ENCODE data around the gene PRKCE. TPM values are rescaled to one million over a fixed set of nuclear protein-coding genes. Genes with fewer than 3 reads are reported as not detected.
A peak's percentile ranks its signal among the peaks of the same experiment; 100 is the strongest.

PRKCE gene
- total RNA-seq, 2 experiments from 2014 or later = 12.5 to 13.6 TPM

GRCh38 chr2:45637440-45637839, 14.0 kb upstream of the PRKCE start:
- Mint-ChIP-seq H3K27ac (no peak overlapping the region), H3K4me1 (ENCODE audit: low read depth) (peaks cover 4% of the 10 kb centered on the region), H3K36me3 (no peaks in the 10 kb centered on the region), H3K4me3 (no peak overlapping the region), H3K27me3 (peaks cover 25% of the 10 kb centered on the region), H3K9me3 (no peaks in the 10 kb centered on the region)
- intact Hi-C loops (cut with micrococcal nuclease) = no loop called here
- DNase-seq = peak; percentile 19
- ChIA-PET POLR2A (no interaction called here), CTCF (interaction anchor here (3.8 kb wide), 1 partner anchor 142 kb away, joined by 23 read pairs; no protein-coding TSS in a partner anchor)

- no peaks in the 10 kb centered on the region for H3K9me3 Mint-ChIP-seq
- CTCF ChIA-PET = interaction anchor here (4.6 kb wide), 1 partner anchor 139 kb away, joined by 103 read pairs; no protein-coding TSS in a partner anchor
- no peaks in the 10 kb centered on the region for H3K36me3 Mint-ChIP-seq
- peaks cover 13% of the 10 kb centered on the region for H3K4me1 Mint-ChIP-seq (ENCODE audit: low read depth)
- intact Hi-C loops (cut with micrococcal nuclease) = no loop called here
- POLR2A ChIA-PET = no interaction called here
- H3K27ac Mint-ChIP-seq = no peak overlapping the region
- peaks cover 32% of the 10 kb centered on the region for H3K27me3 Mint-ChIP-seq
- H3K4me3 Mint-ChIP-seq = no peak overlapping the region
- DNase-seq = no peak
Observed at GRCh38 chr2:45640576-45640975, 10.9 kb upstream of the PRKCE start.

GRCh38 chr2:45643095-45643494, 8.4 kb upstream of the PRKCE start:
- intact Hi-C loops (cut with micrococcal nuclease) = loop anchor here (1.0 kb wide), 2 partner anchors 135 to 293 kb away; no protein-coding TSS in a partner anchor
- Mint-ChIP-seq H3K27me3 (peaks cover 25% of the 10 kb centered on the region), H3K36me3 (no peaks in the 10 kb centered on the region), H3K27ac (no peak overlapping the region), H3K4me3 (peak overlapping the region; percentile 47), H3K9me3 (no peaks in the 10 kb centered on the region), H3K4me1 (ENCODE audit: low read depth) (peaks cover 10% of the 10 kb centered on the region)
- DNase-seq = no peak
- CTCF ChIA-PET = interaction anchor here (0.8 to 4.6 kb wide), 6 partner anchors 9 to 350 kb away, joined by 3 to 103 read pairs (median 4); no protein-coding TSS in a partner anchor
- POLR2A ChIA-PET = no interaction called here

DNA sequence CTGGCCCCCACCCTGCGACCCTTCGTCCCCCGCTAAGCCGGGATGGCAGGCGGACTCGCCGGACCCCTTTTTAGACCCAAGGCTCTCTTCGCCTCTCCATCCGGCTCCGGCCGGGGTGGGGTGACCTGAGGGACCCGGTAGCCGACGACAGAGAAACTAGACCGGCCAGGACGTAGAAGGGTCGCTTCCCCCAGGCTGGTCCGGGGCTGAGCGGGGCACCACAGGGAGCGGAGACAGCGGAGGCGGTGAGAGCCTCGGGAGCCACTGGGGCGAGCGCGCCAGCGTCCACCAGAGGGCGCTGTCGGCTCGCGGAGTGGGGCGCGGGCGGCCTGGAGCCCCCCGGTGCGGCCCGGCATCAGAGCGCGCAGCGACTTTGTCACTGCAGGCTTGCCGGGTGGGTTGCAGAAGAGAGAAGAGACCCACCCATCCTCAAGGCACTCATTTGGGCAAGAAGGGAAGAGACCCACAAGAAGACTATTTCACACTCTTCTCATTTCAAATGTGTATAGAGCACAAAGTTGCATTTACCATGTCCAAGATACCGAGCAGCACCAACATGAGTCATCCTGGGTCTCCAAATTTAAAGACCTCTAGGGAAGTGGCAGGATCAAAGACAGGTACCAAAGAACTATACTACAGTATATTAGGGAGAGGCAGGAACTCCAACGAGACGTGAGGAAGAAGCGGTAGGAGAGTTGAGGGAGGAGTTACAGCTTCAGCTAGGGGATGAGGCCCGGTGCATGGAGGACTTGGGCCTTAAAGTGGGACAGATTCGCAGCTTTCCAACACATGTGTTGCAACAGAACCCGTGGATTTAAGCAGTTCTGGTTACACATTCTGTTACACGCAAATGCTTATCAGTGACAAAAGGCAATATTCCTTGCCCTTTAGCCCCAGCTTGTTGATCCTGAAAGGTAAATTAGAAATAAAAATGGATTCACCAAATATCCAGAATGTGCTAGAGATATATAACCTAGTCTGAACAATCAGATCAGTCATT, 7.6 kb upstream of the PRKCE start:
- ChIA-PET POLR2A (no interaction called here), CTCF (interaction anchor here (0.7 to 4.6 kb wide), 7 partner anchors 9 to 292 kb away, joined by 3 to 103 read pairs (median 3); no protein-coding TSS in a partner anchor)
- no peaks in the 10 kb centered on the region for H3K36me3 Mint-ChIP-seq

GRCh38 chr2:45646289-45646688, 5.2 kb upstream of the PRKCE start:
- peaks cover 17% of the 10 kb centered on the region for H3K27me3 Mint-ChIP-seq

More for the DNA sequence above, 7.6 kb upstream of the PRKCE start:
- H3K4me1 Mint-ChIP-seq (ENCODE audit: low read depth) = peaks cover 10% of the 10 kb centered on the region
- H3K27ac Mint-ChIP-seq = no peak overlapping the region
- peaks cover 22% of the 10 kb centered on the region for H3K27me3 Mint-ChIP-seq
- peak; percentile 76 for DNase-seq
- intact Hi-C loops (cut with micrococcal nuclease) = loop anchor here (1.0 kb wide), 2 partner anchors 134 to 292 kb away; no protein-coding TSS in a partner anchor
- no peaks in the 10 kb centered on the region for H3K9me3 Mint-ChIP-seq
- H3K4me3 Mint-ChIP-seq = peak overlapping the region; percentile 47

GRCh38 chr2:45647356-45647755, 4.1 kb upstream of the PRKCE start:
- intact Hi-C loops (cut with micrococcal nuclease) = no loop called here
- Mint-ChIP-seq H3K9me3 (no peaks in the 10 kb centered on the region), H3K27me3 (peaks cover 11% of the 10 kb centered on the region), H3K36me3 (peaks cover 2% of the 10 kb centered on the region), H3K27ac (no peak overlapping the region), H3K4me1 (ENCODE audit: low read depth) (peaks cover 21% of the 10 kb centered on the region), H3K4me3 (no peak overlapping the region)
- CTCF ChIA-PET = interaction anchor here (1.0 to 3.1 kb wide), 5 partner anchors 9 to 289 kb away, joined by 3 to 34 read pairs (median 3); no protein-coding TSS in a partner anchor
- no peak for DNase-seq
- POLR2A ChIA-PET = interaction anchor here (0.7 kb wide), 1 partner anchor 172 kb away, joined by 4 read pairs; no protein-coding TSS in a partner anchor

More at GRCh38 chr2:45646289-45646688, 5.2 kb upstream of the PRKCE start:
- H3K27ac Mint-ChIP-seq = no peak overlapping the region
- intact Hi-C loops (cut with micrococcal nuclease) = no loop called here
- CTCF ChIA-PET = interaction anchor here (1.0 to 3.1 kb wide), 3 partner anchors 12 to 134 kb away, joined by 3 to 34 read pairs (median 6); no protein-coding TSS in a partner anchor
- H3K4me3 Mint-ChIP-seq = no peak overlapping the region
- POLR2A ChIA-PET = interaction anchor here (0.5 kb wide), 1 partner anchor 1646 kb away, joined by 4 read pairs; no protein-coding TSS in a partner anchor
- no peak for DNase-seq
- H3K4me1 Mint-ChIP-seq (ENCODE audit: low read depth) = peaks cover 16% of the 10 kb centered on the region
- H3K9me3 Mint-ChIP-seq = no peaks in the 10 kb centered on the region
- peaks cover 2% of the 10 kb centered on the region for H3K36me3 Mint-ChIP-seq

DNA sequence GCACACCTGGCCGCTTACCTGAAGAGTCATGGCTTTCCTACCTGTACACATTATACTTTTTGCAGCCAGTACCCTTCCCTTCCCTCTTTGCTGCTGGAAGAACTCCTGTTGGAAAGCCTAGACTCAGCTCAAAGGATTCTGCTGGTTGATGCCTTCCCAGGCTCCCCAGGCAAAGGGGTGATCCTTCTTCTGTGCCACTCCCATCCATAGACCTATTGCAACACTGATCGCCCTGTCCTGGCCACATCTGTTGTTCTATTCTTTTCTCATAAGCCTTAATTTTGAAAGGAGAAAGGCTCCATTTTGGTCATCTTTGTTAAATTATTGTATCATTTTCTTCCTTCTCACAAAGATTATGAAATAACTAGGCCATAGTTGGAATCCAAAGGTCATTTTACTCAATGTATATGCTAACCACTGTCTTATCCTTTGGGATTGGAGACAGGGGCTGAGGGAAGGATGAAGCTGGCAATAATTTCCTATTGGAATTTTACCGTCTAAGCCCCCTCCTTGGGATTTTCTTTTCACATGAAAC, 3.4 kb upstream of the PRKCE start:
- intact Hi-C loops (cut with micrococcal nuclease) = no loop called here
- Mint-ChIP-seq H3K27me3 (peaks cover 9% of the 10 kb centered on the region), H3K36me3 (peaks cover 2% of the 10 kb centered on the region), H3K4me1 (ENCODE audit: low read depth) (peaks cover 27% of the 10 kb centered on the region), H3K27ac (no peak overlapping the region), H3K9me3 (no peaks in the 10 kb centered on the region), H3K4me3 (no peak overlapping the region)
- DNase-seq = no peak
- ChIA-PET CTCF (interaction anchor here (1.0 to 3.1 kb wide), 3 partner anchors 131 to 288 kb away, joined by 3 to 34 read pairs (median 3); no protein-coding TSS in a partner anchor), POLR2A (no interaction called here)

DNA sequence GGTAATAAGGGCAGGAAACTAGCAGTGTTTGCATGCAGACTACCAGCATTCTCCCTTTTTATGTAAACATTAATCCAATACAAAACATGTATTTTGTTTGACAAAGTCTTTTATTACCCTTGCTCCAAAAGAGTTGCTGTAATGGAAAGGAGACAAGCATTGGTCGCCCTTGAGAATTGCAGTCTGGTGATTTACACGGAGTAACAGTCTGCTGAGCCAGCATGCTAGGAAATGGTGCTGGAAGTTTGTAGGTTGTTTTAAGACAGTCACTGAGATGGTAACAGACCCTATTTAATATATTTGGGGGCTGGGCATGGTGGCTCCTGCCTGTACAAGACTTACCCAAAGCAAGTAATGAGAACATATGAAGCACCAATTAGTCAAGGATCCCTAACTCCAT, 2.8 kb upstream of the PRKCE start:
- Mint-ChIP-seq H3K27me3 (peaks cover 6% of the 10 kb centered on the region), H3K36me3 (peaks cover 2% of the 10 kb centered on the region), H3K4me3 (no peak overlapping the region), H3K4me1 (ENCODE audit: low read depth) (peaks cover 23% of the 10 kb centered on the region), H3K9me3 (no peaks in the 10 kb centered on the region), H3K27ac (no peak overlapping the region)
- no peak for DNase-seq
- CTCF ChIA-PET = no interaction called here
- intact Hi-C loops (cut with micrococcal nuclease) = no loop called here
- POLR2A ChIA-PET = interaction anchor here (0.9 kb wide), 1 partner anchor 130 kb away, joined by 3 read pairs; no protein-coding TSS in a partner anchor

- Mint-ChIP-seq H3K36me3 (peaks cover 2% of the 10 kb centered on the region), H3K27me3 (peaks cover 2% of the 10 kb centered on the region), H3K27ac (peak overlapping the region; percentile 13), H3K9me3 (no peaks in the 10 kb centered on the region), H3K4me3 (peak overlapping the region; percentile 87), H3K4me1 (ENCODE audit: low read depth) (peaks cover 25% of the 10 kb centered on the region)
- DNase-seq = no peak
- POLR2A ChIA-PET = interaction anchor here (0.6 to 1.1 kb wide), 3 partner anchors 11 to 129 kb away, joined by 3 to 5 read pairs (median 3); no protein-coding TSS in a partner anchor
- CTCF ChIA-PET = interaction anchor here (1.2 to 2.0 kb wide), 2 partner anchors 129 to 287 kb away, joined by 11 to 15 read pairs; no protein-coding TSS in a partner anchor
- intact Hi-C loops (cut with micrococcal nuclease) = no loop called here
Observed at GRCh38 chr2:45649462-45649857, 2.0 kb upstream of the PRKCE start.

GRCh38 chr2:45649858-45650811, 1.3 kb upstream of the PRKCE start:
- intact Hi-C loops (cut with micrococcal nuclease) = loop anchor here (1.0 to 5.0 kb wide), 3 partner anchors 39 to 128 kb away; partner anchors contain the start of gene SRBD1
- H3K4me3 Mint-ChIP-seq = peak overlapping the region; percentile 87
- H3K36me3 Mint-ChIP-seq = peaks cover 2% of the 10 kb centered on the region
- H3K9me3 Mint-ChIP-seq = no peaks in the 10 kb centered on the region
- peaks cover 2% of the 10 kb centered on the region for H3K27me3 Mint-ChIP-seq
- ChIA-PET CTCF (interaction anchor here (0.6 to 2.0 kb wide), 4 partner anchors 9 to 286 kb away, joined by 3 to 15 read pairs (median 7); no protein-coding TSS in a partner anchor), POLR2A (interaction anchor here (0.6 to 1.1 kb wide), 5 partner anchors 11 to 239 kb away, joined by 3 to 5 read pairs (median 3); no protein-coding TSS in a partner anchor)
- peaks cover 25% of the 10 kb centered on the region for H3K4me1 Mint-ChIP-seq (ENCODE audit: low read depth)
- DNase-seq = peak; percentile 76
- peak overlapping the region; percentile 83 for H3K27ac Mint-ChIP-seq

Data from activated CD4-positive, alpha-beta memory T cell treated with anti-CD3 and anti-CD28 coated beads for 36 hours (primary cell).